Activated CD4-positive, alpha-beta T cell treated with anti-CD3 and anti-CD28 coated beads, Interleukin-2, amount 50 U/mL, for 1 hour (primary cell): Measurements from ENCODE around the gene EEF1A1.
A peak's percentile ranks its signal among the peaks of the same experiment; 100 is the strongest.
"Not testable (repeated sequence)": the region's sequence is repeated elsewhere in the genome, so short reads cannot be mapped to it uniquely, and the experiment has no call there.

ENCODE experiments used
- DNase-seq: peaks from one replicate; pipeline ENCODE4 v3.0.0-alpha.2; 2020

The EEF1A1 gene

GRCh38 chr6:73520688-73521350 is at the start of gene EEF1A1:
Gene EEF1A1, minus strand, starts transcription at chr6:73521032. Its CDS starts 1,006 bp downstream, at chr6:73520026.
- peak; percentile 99 for DNase-seq

GRCh38 chr6:73569121-73569520 is 48.3 kb upstream of the EEF1A1 start:
- no peak for DNase-seq

- DNase-seq: no peak
These were observed 46.2 kb upstream of the EEF1A1 start for GRCh38 chr6:73566954-73567591.

GRCh38 chr6:73566486-73566871 is 45.6 kb upstream of the EEF1A1 start:
- not testable (repeated sequence) for DNase-seq

- no peak for DNase-seq
These were observed 45.1 kb upstream of the EEF1A1 start for GRCh38 chr6:73565767-73566485.

- DNase-seq: no peak
These were observed 43.9 kb upstream of the EEF1A1 start for GRCh38 chr6:73564578-73565345.

GRCh38 chr6:73562558-73562957 is 41.7 kb upstream of the EEF1A1 start:
- no peak for DNase-seq

GRCh38 chr6:73560853-73561407 is 40.1 kb upstream of the EEF1A1 start:
- DNase-seq: no peak

GRCh38 chr6:73560182-73560732 is 39.4 kb upstream of the EEF1A1 start:
- DNase-seq: no peak

- DNase-seq: not testable (repeated sequence)
These were observed 38.6 kb upstream of the EEF1A1 start for GRCh38 chr6:73559399-73559794.

GRCh38 chr6:73558624-73559398 is 38.0 kb upstream of the EEF1A1 start:
- DNase-seq: no peak

GRCh38 chr6:73556836-73557235 is 36.0 kb upstream of the EEF1A1 start:
- no peak for DNase-seq

- not testable (repeated sequence) for DNase-seq
These were observed 34.6 kb upstream of the EEF1A1 start for GRCh38 chr6:73555380-73555949.

- not testable (repeated sequence) for DNase-seq
These were observed 30.3 kb upstream of the EEF1A1 start for GRCh38 chr6:73551115-73551514.

- DNase-seq: no peak
These were observed 27.9 kb upstream of the EEF1A1 start for GRCh38 chr6:73548458-73549446.

GRCh38 chr6:73547036-73547435 is 26.2 kb upstream of the EEF1A1 start:
- DNase-seq: no peak

- no peak for DNase-seq
These were observed 22.1 kb upstream of the EEF1A1 start for GRCh38 chr6:73542891-73543290.

- DNase-seq: not testable (repeated sequence)
These were observed 21.6 kb upstream of the EEF1A1 start for GRCh38 chr6:73542481-73542880.

- DNase-seq: no peak
These were observed 17.4 kb upstream of the EEF1A1 start for GRCh38 chr6:73538116-73538779.

- no peak for DNase-seq
These were observed 16.8 kb upstream of the EEF1A1 start for GRCh38 chr6:73537677-73538076.
